Muscle layer of colon (tissue), 2 donors: ENCODE results near the gene SNPH.
"Not testable (repeated sequence)": the region's sequence is repeated elsewhere in the genome, so short reads cannot be mapped to it uniquely, and the experiment has no call there.

Experiments
- H3K27ac ChIP-seq: one replicate; pipeline ENCODE4 v1.7.0; 2013; ENCODE audit warnings: low read depth, mild to moderate bottlenecking, low read length, moderate library complexity
- H3K27me3 ChIP-seq, 2 donors: one replicate each; pipeline ENCODE4 v1.7.0; 2013; ENCODE audit warnings: low read length in 2 of 2, mild to moderate bottlenecking in 2 of 2; ENCODE audit not compliant: insufficient read depth in 2 of 2, control insufficient read depth in 1 of 2
- H3K36me3 ChIP-seq: one replicate; pipeline ENCODE4 v1.7.0; 2013; ENCODE audit warnings: mild to moderate bottlenecking, low read length; ENCODE audit not compliant: insufficient read depth
- H3K4me1 ChIP-seq: one replicate; pipeline ENCODE4 v1.7.0; 2013; ENCODE audit warnings: mild to moderate bottlenecking, low read length; ENCODE audit not compliant: insufficient read depth
- H3K4me3 ChIP-seq, 2 donors: one replicate each; pipeline ENCODE4 v1.7.0; 2013; ENCODE audit warnings: low read length in 2 of 2, low read depth in 1 of 2, mild to moderate bottlenecking in 1 of 2, moderate library complexity in 1 of 2
- H3K9ac ChIP-seq: one replicate; pipeline ENCODE4 v1.7.0; 2013; ENCODE audit warnings: low read length
- H3K9me3 ChIP-seq: one replicate; pipeline ENCODE4 v1.7.0; 2013; ENCODE audit warnings: mild to moderate bottlenecking, low read length
- donor health status: abdominal sarcoma.
- donor health status: Adenocarcinoma of cecum.

Gene SNPH

DNA sequence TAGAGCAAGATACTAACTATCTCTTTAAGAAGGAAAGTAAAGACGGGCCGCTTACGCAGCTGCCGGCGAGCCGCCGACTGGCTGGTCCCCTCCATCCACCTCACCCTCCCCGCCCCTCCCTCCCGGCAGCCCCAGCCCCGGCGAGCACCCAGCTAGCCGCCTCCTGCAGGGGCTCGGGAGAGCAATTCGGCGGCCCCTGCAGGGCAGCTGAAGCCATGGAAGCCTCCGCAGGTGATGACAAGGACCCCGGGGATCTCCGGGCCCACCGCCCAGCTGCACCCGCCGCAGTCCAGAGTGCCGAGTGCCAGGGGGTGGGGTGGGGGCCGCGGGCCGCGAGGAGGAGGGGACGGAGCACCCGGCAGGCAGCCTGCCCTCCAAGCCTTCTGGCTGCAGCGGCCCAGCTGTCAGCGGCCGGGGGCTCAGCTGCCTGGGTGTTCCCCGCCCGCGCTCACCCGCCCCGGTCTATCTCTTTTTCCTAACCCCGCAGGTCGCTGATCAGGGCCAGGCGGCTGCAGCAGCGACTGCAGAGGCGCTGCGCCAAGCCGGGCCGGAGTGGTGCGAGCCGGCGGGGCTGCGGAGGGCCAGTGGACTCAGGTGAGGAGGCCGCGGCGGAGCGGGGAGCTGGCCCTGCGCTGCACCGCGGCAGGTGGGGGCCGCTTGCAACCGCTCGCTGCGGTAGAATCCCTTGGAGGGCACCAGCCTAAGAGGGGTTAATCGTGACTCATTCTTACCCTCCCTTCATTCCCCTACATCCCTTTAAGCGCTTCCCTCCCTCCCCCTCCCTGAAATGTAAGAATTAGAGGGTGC lies at the start of gene SNPH:
Gene SNPH, plus strand, starts transcription at position 128 of the 807 bp plus-strand sequence. CDS start 29,946 bp downstream, outside the sequence.
- peak within 1 kb of the TSS; percentile 61 to 62 for H3K4me3 ChIP-seq
- H3K27me3 ChIP-seq, result no peaks in the 10 kb centered on the region
- H3K9ac ChIP-seq, result peak within 1 kb of the TSS; percentile 80
- H3K27ac ChIP-seq, result peak within 1 kb of the TSS; percentile 74
- H3K4me1 ChIP-seq, result peaks cover 15% of the 10 kb centered on the region
- no peaks in the 10 kb centered on the region for H3K36me3 ChIP-seq
- H3K9me3 ChIP-seq, result no peaks in the 10 kb centered on the region

DNA sequence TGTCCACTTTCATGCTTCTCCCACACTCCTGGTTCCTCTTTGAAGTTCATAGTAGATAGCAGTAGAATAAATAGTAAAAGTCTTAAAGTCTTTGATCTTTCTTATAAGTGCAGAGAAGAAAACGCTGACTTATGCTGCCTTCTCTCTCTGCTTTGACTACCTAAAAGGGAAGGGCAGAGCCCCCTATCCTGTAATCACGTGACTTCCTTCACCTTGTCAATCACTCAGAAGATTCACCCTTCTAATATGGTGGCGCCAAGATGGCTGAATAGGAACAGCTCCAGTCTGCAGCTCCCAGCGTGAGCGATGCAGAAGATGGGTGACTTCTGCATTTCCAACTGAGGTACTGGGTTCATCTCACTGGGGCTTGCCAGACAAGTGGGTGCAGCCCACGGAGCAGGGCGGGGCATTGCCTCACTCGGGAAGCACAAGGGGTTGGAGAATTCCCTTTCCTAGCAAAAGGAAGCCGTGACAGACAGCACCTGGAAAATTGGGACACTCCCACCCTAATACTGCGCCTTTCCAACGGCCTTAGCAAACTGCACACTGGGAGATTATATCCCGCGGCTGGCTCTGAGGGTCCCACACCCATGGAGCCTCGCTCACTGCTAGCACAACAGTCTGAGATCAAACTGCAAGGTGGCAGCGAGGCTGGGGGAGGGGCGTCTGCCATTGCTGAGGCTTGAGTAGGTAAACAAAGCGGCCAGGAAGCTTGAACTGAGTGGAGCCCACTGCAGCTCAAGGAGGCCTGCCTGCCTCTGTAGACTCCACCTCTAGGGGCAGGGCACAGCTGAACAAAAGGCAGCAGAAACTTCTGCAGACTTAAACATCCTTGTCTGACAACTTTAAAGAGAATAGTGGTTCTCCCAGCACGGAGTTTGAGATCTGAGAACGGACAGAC lies 49.3 kb upstream of the SNPH start:
- H3K27me3 ChIP-seq, H3K4me3 ChIP-seq, H3K9me3 ChIP-seq, H3K36me3 ChIP-seq, H3K9ac ChIP-seq, H3K27ac ChIP-seq, H3K4me1 ChIP-seq: not testable (repeated sequence)

DNA sequence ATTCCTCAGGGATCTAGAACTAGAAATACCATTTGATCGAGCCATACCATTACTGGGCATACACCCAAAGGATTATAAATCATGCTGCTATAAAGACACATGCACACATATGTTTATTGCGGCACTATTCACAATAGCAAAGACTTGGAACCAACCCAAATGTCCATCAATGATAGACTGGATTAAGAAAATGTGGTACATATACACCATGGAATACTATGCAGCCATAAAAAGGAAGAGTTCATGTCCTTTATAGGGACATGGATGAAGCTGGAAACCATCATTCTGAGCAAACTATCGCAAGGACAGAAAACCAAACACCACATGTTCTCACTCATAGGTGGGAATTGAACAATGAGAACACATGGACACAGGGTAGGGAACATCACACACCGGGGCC lies 43.3 kb upstream of the SNPH start:
- H3K4me1 ChIP-seq, H3K9ac ChIP-seq, H3K4me3 ChIP-seq, H3K9me3 ChIP-seq, H3K27ac ChIP-seq, H3K36me3 ChIP-seq: not testable (repeated sequence)
- H3K27me3 ChIP-seq, result peaks cover 17 to 18% of the 10 kb centered on the region in 2 donors

DNA sequence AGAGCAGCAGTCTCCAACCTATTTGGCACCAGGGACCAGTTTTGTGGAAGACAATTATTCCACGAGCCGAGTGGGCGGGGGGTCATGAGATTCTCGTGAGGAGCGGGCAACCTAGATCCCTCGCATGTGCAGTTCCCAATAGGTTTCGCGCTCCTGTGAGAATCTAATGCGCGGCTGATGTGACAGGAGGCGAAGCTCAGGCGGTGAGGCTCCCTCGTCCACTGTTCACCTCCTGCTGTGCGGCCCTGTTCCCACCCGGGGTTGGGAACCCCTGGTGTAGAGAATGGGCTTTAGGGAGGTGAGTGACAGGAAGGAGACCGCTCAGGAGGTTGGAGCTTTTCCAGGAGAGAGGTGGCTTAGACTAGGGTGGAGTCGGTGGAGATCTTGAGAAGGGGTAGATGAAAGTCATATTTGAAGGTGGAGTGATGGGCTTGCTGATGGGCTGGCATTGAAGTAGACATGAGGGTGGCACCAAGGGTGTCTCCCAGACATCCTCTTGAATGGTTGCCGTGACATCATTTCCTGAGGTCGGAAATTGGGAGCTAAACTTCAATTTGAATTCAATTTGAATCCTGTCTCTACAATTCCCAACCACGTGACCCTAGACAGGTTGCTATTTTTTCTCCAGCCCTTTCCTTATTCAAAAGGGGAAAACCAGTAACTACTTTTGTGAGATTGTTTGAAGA lies 41.7 kb upstream of the SNPH start:
- Histone ChIP-seq H3K4me3 (no peak overlapping the region), H3K9ac (no peak overlapping the region), H3K27ac (no peak overlapping the region), H3K9me3 (no peaks in the 10 kb centered on the region), H3K4me1 (no peaks in the 10 kb centered on the region), H3K27me3 (peaks cover 20 to 25% of the 10 kb centered on the region in 2 donors), H3K36me3 (no peaks in the 10 kb centered on the region)

DNA sequence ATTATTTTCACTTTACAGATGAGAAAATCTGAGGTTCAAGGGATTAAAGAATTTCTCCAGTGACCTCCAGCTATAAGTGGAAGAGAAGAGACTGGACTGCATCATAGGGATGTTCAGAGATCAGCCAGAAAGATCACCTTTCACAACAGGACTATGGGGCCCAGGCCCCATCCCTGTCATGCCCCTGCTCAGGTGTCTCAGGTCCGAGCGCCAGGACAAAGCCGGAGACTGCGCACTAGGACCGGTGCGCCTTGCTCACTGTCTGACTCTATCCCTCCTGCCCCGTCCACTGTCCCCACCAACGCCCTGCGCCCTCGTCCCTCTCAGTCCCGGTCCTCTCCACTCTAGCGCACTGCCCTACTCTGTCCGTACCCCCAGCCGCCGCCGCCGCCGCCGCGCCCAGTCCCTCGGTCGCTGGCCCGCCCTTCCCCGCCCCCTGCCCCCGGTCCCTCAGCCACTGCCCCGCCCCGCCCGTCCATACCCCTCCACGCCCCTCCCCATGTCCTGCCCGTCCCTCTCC lies 40.8 kb upstream of the SNPH start:
- H3K36me3 ChIP-seq, result no peaks in the 10 kb centered on the region
- no peak overlapping the region for H3K27ac ChIP-seq
- no peaks in the 10 kb centered on the region for H3K9me3 ChIP-seq
- H3K4me3 ChIP-seq, result no peak overlapping the region
- no peak overlapping the region for H3K9ac ChIP-seq
- H3K27me3 ChIP-seq, result peaks cover 20 to 34% of the 10 kb centered on the region in 2 donors
- H3K4me1 ChIP-seq, result no peaks in the 10 kb centered on the region

DNA sequence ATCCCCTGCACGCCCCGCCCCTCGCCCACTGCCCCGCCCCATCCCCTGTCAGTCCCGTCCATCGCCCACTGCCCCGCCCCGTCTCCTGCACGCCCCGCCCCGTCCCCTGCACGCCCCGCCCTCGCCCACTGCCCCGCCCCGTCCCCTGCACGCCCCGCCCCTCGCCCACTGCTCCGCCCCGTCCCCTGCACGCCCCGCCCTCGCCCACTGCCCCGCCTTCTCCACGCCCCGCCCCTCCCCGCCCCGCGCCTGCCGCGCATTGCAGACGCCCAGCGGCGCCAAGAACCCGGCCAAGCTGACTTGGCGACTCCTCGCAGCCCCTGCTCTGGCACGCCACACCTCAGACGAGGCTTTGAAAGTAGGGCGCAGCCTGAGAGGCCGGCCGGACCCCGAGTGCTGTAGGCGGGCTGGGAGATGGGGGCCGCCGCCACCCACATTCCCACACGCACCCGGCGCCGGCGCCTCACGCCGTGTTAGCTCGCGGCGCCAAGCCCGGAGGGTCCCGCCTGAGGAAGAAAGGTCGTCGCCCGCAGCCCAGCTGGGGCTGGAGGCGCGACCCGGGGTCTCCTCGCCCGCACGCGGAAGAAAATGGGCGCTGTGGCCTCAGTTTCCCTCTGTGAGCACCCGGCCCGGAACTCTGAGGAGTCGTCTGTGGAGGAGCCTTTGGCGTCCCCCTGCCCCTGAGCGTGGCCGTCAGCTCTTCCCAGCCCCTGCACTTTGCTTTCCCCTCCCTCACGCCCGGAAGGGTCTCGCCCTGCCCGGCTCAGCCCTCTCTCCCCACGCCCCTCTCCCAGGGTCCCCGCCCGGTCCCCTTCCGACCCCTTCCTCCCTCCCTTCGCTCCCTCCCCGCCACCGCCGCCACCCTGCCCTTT lies 40.1 kb upstream of the SNPH start, which contains the start of gene RAD21L1:
Gene RAD21L1, plus strand, starts transcription at position 262 of the 872 bp plus-strand sequence. CDS start 2,410 bp downstream, outside the sequence.
- Histone ChIP-seq H3K4me1 (no peaks in the 10 kb centered on the region), H3K36me3 (no peaks in the 10 kb centered on the region), H3K27me3 (peaks cover 20 to 34% of the 10 kb centered on the region in 2 donors), H3K27ac (no peak within 1 kb of the TSS), H3K9me3 (no peaks in the 10 kb centered on the region), H3K9ac (no peak within 1 kb of the TSS), H3K4me3 (peak within 1 kb of the TSS; percentile 28 to 37)

GRCh38 chr20:1229541-1229940 lies 36.6 kb upstream of the SNPH start:
- Histone ChIP-seq H3K36me3 (no peaks in the 10 kb centered on the region), H3K27me3 (peaks cover 18 to 34% of the 10 kb centered on the region in 2 donors)

DNA sequence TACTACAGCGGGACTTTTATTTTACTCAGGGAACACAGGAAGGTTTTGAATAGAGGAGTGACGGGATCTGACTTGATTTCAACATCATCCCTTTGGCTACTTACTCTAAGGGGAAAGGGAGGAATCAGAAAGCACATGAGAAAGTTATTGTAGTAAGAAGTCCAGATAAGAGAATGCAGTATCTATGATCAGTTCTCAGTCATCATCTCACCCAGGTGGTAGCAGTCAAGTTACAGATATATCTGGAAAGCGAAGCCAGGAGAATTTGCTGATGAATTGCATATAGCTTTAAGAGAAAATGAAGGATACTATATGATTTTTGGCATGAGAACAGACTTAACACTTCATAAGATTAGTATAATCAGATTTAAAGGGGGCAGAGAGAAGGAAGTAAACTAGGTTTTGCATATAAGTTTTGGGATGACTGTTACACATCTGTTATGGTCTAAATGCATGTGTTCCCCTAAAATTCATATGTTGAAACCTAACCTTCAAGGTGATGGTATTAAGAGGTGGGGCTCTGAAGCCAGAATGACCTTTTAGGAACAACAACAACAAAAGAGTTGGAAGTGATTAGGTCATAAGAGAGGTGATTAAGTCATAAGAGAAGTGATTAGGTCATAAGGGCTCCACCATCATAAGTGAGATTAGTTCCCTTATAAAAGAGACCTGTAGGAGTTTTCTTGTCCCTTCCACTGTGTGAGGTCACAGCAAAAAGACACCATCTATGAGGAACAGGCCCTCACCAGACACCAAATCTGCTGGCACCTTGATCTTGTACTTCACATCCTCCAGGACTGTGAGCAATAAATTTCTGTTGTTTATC lies 33.6 kb upstream of the SNPH start:
- H3K4me3 ChIP-seq, result no peak overlapping the region
- H3K4me1 ChIP-seq, result no peaks in the 10 kb centered on the region
- no peaks in the 10 kb centered on the region for H3K36me3 ChIP-seq
- H3K27ac ChIP-seq, result no peak overlapping the region
- peaks cover 5 to 18% of the 10 kb centered on the region in 2 donors for H3K27me3 ChIP-seq
- no peaks in the 10 kb centered on the region for H3K9me3 ChIP-seq
- no peak overlapping the region for H3K9ac ChIP-seq

More at GRCh38 chr20:1229541-1229940, 36.6 kb upstream of the SNPH start:
- H3K9me3 ChIP-seq, result no peaks in the 10 kb centered on the region
- no peak overlapping the region for H3K4me3 ChIP-seq
- no peak overlapping the region for H3K9ac ChIP-seq
- H3K4me1 ChIP-seq, result no peaks in the 10 kb centered on the region
- H3K27ac ChIP-seq, result no peak overlapping the region

GRCh38 chr20:1240549-1240948 lies 25.5 kb upstream of the SNPH start:
- Histone ChIP-seq H3K27ac (no peak overlapping the region), H3K36me3 (no peaks in the 10 kb centered on the region), H3K4me3 (no peak overlapping the region), H3K27me3 (no peaks in the 10 kb centered on the region), H3K9me3 (no peaks in the 10 kb centered on the region), H3K4me1 (no peaks in the 10 kb centered on the region), H3K9ac (no peak overlapping the region)

DNA sequence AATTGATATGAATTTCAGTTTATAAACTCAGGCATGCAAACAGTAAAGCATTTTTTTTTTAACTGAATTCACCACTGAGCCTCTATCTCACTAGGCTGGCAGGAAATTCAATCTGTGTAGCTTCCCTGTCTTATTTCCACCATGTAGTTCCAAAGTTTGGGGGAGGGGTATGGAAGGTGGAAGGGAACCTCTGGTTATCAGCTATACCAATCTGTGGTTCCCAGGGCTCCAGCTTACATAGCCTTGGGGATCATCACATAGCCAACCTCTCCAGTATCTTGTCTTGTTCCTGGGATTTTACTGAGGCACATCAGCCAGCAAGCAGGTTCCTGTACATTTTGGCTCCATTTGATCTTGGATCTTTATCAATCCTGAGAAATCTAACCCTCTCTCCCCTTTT lies 24.6 kb upstream of the SNPH start:
- Histone ChIP-seq H3K27ac (no peak overlapping the region), H3K36me3 (no peaks in the 10 kb centered on the region), H3K9me3 (no peaks in the 10 kb centered on the region), H3K9ac (no peak overlapping the region), H3K4me3 (no peak overlapping the region), H3K27me3 (no peaks in the 10 kb centered on the region), H3K4me1 (no peaks in the 10 kb centered on the region)
